Activated CD8-positive, alpha-beta T cell treated with anti-CD3 and anti-CD28 coated beads, Interleukin-2, amount 10 ng/mL, durations not matched to agents 7 days and 5 days (primary cell): ENCODE results near the gene PDCD1LG2. TPM values are rescaled to one million over a fixed set of nuclear protein-coding genes. Genes with fewer than 3 reads are reported as not detected.

Experiments used
- ATAC-seq: fragments of 150-1000 bp; cut with Tn5 transposase; one replicate; pipeline ENCODE4 v1.10.0; 2021; ENCODE audit warnings: moderate library complexity
- CTCF ChIA-PET: fragments of 350-600 bp; sonication (Branson Sonifier 250); formaldehyde crosslinking; loops from one replicate; lab custom pipeline; 2021; ENCODE audit warnings: antibody characterized with exemption; lab: Charles Lee
- POLR2A ChIA-PET: fragments of 350-600 bp; sonication (Branson Sonifier 250); formaldehyde crosslinking; loops from one replicate; lab custom pipeline; 2021; ENCODE audit warnings: antibody characterized with exemption; lab: Charles Lee
- DNase-seq: peaks from one replicate; pipeline ENCODE4 v3.0.0-alpha.2; 2020
- H3K27ac Mint-ChIP-seq: one replicate; pipeline ENCODE4 v1.8.0; 2021; ENCODE audit warnings: mild to moderate bottlenecking, mixed read lengths
- H3K27me3 Mint-ChIP-seq: one replicate; pipeline ENCODE4 v1.8.0; 2021; ENCODE audit warnings: low read depth, mixed read lengths
- H3K36me3 Mint-ChIP-seq: one replicate; pipeline ENCODE4 v1.8.0; 2021; ENCODE audit warnings: low read depth, mixed read lengths
- H3K4me1 Mint-ChIP-seq: one replicate; pipeline ENCODE4 v1.8.0; 2021; ENCODE audit warnings: low read depth, mixed read lengths
- H3K4me3 Mint-ChIP-seq: one replicate; pipeline ENCODE4 v1.8.0; 2021; ENCODE audit warnings: mild to moderate bottlenecking, mixed read lengths
- H3K9me3 Mint-ChIP-seq: one replicate; pipeline ENCODE4 v1.8.0; 2022; ENCODE audit warnings: mixed read lengths; ENCODE audit not compliant: insufficient read depth
- total RNA-seq, 2 experiments: library from RNA; stranded (reverse); gene quantifications; one replicate each; pipeline ENCODE4 v1.2.3, GENCODE V29; 2021

Gene PDCD1LG2
- total RNA-seq, 2 experiments from 2014 or later, result 0.55 TPM

DNA sequence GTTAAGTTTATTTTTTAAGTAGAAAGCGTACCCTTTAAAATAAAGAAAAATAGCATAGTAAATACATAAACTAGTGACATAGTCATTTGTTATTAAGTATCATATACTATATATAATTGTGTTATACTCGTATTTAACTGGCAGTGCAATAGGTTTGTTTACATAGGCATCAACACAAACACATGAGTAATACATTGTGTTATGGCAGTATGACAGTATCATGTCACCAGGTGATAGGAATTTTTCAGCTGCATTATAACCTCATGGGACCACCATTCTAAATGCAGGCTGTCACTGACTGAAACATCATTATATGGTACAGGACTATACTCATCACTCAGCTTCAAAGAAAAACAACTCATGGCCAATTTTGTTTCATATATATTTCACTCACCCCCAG, 110.2 kb downstream of the PDCD1LG2 start:
- no peak for DNase-seq

More for the DNA sequence above, 110.2 kb downstream of the PDCD1LG2 start:
- no peaks in the 10 kb centered on the region for H3K9me3 Mint-ChIP-seq
- ATAC-seq, result no peak
- no peaks in the 10 kb centered on the region for H3K27me3 Mint-ChIP-seq
- H3K4me3 Mint-ChIP-seq, result no peak overlapping the region
- ChIA-PET CTCF (interaction anchor here (1.2 kb wide), 1 partner anchor 30 kb away, joined by 4 read pairs; no protein-coding TSS in a partner anchor), POLR2A (no interaction called here)
- no peak overlapping the region for H3K27ac Mint-ChIP-seq
- peaks cover 21% of the 10 kb centered on the region for H3K36me3 Mint-ChIP-seq
- peaks cover 32% of the 10 kb centered on the region for H3K4me1 Mint-ChIP-seq

Other genes with a start within 250 kb of the PDCD1LG2 start
- 1 to 10 TPM; 2.2 to 2.8 TPM for gene RLN2, start 205.8 kb upstream of the PDCD1LG2 start, total RNA-seq
- 1 to 10 TPM; 1.3 to 1.5 TPM for gene RLN1, start 170.7 kb upstream of the PDCD1LG2 start, total RNA-seq
- gene PLGRKT, start 72.6 kb upstream of the PDCD1LG2 start, total RNA-seq, result 10 to 100 TPM; 30.5 to 30.7 TPM
- gene CD274, start 60.0 kb upstream of the PDCD1LG2 start, total RNA-seq, result 1 to 10 TPM; 4.0 to 4.9 TPM
- 10 to 100 TPM; 16.7 to 17.8 TPM for gene RIC1, start 118.6 kb downstream of the PDCD1LG2 start, total RNA-seq